Measurements from ENCODE around the gene MYH9. TPM values are rescaled to one million over a fixed set of nuclear protein-coding genes. Genes with fewer than 3 reads are reported as not detected.
"Not testable (repeated sequence)": the region's sequence is repeated elsewhere in the genome, so short reads cannot be mapped to it uniquely, and the experiment has no call there.

The MYH9 gene
- total RNA-seq, 1 donor from 2014 or later, result 242 TPM

DNA sequence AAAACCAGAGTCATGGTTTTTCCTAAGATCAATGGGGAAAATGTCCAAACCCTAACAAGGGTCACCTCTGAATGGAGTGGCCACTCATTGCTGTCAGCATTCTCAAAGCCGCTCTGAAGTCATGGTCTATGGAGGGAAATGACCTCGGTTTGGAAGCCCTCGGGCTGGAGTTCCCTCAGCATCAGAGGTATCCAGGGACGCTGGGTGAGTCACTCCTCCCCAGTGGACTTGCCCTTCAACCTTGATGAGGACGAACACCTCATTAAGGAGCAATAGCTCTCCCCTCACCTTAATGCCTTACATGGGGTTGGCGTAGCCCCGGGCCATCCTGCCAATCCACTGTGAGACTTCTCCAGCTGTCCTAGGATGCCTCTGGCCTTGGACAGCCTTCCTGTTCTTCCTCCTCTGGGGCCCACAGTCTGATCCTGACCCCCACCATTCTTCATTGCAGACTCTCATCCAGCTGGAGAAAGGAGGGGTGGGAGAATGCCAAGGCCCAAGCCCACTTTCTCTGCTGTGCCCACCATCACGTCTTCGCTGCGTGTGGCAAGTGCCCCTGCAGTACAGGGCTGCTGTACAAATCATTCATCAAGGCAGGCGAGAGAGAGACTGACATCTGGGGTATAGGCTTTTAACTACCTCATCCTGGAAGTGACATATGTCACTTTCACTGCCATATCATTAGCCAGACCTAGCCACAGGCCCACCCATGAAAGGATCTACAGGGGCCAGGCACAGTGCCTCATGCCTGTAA is 25.4 kb upstream of the MYH9 start:
- DNase-seq, result no peak

DNA sequence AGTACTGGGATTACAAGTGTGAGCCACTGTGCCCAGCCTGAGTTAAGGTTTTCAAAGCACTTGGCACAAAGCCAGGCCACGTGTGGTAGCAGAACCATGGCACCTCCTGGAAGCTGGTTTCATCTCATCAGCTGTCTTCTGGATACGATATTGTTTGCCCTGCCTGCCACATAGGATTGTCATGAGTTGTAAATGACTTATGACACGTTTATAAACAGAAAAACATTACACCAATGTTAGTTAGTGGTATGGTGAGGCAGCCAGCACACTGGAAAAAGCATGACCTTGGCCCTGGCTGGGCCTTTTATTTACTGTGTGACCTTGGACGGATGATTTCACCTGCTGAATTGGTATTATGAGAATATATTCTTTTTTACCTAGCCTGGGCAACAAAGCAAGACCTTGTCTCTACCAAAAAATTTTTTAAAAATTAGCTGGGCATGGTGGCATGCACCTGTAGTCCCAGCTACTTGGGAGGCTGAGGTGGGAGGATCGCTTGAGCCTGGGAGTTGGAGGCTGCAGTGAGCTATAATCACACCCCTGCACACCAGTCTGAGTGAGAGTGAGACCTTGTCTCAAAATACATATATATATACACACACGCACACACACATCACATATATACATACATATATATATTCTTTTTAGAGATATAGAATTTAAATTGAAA is 24.0 kb upstream of the MYH9 start:
- DNase-seq, result no peak

DNA sequence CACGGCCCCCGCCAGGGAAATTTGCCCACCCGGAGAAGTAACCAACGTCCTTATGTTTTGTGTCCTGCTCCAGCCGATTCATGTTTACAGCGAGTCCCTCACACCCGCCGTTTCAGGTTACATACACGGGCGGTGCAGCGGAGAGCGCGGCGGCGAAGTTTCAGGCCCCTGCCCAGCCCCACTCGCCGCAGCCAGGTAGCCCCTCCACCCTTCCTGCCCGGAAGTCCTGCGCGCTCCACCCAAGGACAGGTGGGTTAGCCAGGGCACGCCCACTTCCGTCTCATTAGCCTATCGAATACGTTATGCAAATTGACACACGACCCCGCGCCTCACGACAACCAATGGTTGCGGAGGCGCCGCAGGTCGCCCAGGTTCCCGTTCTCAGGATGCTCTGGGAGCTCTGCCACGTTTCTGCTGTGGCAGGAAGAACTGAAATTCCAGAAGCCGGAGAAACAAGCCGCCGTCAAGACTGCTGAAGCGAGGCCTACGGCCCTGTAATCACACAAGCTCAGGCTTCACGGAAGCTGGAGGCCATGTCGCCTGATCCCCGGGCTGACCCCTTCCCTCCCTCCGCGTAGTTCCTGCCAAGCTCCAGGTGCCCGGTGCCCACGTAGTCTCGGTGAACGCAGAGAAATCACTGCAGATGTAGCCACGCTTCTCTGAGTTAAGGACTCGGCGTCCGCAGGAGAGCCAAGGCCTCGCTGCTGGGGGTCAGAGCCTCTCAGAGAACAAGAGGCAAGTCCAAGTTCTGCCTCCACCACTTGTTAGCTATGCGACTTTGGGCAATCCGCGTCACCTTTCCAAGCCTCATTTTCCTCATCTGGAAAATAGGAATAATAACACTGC is 22.4 kb upstream of the MYH9 start:
- DNase-seq, result peak; percentile 95

DNA sequence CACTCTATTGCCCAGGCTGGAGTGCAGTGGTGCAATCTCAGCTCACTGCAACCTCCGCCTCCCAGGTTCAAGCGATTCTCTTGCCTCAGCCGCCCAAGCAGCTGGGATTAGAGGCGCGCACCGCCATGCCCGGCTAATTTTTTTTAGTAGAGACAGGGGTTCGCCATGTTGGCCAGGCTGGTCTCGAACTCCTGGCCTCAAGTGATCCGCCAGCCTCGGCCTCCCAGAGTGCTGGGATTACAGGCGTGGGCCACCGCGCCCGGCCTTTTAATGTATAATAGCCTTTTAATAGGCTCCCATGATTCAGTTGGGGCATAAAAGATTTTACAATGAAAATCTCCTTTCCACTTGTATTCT is 21.8 kb upstream of the MYH9 start:
- DNase-seq, result not testable (repeated sequence)

DNA sequence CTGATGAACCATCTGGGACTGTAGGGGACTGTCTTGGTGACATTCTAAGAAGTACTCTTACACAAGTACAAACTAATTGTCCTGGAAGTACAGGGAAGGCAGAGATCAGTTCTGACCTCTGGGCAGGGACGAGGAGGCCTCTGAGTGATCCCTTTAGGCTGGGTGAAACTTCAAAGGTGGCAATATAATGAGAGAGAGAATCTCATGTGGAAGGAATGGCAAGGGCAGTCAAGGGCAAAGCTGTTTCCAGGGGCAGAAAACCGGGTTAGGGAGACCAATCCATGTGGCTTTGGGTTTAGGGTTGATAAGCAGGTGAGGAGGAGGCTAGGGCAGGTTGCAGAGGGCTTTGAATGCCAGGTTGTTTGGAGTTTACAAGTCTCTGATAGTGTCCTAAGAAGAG is 21.3 kb upstream of the MYH9 start:
- DNase-seq, result no peak

DNA sequence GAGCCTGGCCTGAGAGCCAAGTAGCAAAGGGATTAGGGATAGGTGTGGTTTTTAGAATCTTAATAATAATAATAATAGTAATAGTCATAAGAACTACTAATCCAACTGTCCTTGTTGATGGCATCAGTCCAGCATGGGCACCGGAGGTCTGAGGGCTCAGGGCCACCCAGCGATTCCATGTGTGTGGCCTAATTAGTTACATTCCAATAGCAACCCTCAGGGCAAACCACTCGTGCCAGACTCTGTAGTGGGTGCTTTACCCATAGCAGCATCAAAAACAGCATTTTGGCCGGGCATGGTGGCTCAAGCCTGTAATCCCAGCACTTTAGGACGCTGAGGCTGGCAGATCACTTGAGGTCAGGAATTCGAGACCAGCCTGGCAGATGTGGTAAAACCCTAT is 19.0 kb upstream of the MYH9 start:
- DNase-seq, result no peak

DNA sequence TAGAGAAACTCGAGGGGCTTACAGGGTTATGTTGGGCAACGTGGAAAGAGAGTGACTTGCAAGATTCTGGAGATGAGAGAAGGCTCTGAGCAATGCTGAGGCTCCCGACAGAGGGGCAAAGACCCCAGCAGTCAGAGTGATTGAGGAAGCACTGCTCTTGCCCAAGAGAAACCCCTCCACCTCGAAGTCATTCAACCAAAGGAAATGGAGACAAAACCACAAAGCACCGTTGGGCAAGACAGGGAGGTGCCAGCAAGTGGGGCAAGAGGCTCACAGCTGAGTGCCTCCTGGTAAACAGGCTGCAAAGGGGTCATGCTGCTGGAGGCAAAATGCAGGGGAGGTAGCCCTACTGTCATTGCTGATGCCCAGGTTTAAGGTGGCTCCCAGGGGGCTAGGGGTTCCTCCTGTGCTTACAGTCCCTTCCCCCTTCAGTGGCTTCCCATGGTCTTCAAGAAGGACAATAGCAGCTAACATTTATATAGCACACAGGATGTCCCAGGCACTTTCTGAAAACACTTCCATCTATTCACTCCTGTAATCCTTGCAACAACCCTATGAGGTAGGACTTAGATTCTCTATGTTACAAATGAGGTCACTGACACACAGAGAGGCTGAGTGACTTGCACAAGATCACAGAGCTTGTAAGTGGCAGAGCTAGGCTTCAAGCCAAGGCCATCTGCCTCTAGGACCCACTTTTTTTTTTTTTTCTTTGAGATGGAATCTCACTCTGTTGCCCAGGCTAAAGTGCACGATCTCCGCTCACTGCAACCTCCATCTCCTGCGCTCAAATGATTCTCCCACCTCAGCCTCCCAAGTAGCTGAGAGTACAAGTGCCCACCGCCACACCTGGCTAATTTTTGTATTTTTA is 18.1 kb upstream of the MYH9 start:
- DNase-seq, result no peak

DNA sequence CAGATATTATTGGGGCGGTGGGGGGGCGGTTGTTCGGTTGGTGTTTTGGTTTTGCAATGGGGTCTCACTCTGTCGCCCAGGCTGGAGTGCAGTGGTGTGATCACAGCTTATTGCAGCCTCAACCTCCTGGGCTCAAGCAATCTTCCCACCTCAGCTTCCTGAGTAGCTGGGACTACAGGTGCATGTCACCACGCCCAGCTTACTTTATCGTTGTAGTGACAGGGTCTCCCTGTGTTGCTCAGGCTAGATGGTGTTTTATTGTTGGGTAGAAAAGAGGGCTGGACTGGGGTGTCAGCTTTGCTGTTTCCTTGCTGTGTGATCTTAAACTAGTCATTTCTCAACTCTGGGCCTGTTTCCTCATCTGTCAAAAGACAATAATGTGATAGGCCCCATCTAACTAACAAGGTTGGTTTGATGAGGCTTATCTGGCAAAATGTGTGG is 17.5 kb upstream of the MYH9 start:
- no peak for DNase-seq

DNA sequence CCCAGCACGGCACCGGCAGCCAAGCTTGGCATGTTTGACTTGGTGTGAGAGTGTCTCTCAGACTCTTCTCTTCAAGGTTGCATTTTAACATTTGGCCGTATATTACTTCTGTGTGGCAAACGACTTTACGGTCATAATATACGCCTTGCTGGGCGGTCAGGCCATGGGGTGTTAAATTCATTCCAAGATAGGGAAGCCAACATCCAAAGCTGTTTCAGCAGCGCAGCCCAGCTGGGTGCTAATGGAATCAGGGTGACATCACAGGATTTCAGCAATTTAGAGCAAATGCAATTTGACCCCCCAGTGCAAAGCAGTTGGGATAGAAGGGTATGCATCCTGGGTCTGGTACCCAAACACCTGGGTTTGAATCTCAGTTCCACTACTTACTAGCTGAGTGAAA is 16.7 kb upstream of the MYH9 start:
- DNase-seq, result no peak

DNA sequence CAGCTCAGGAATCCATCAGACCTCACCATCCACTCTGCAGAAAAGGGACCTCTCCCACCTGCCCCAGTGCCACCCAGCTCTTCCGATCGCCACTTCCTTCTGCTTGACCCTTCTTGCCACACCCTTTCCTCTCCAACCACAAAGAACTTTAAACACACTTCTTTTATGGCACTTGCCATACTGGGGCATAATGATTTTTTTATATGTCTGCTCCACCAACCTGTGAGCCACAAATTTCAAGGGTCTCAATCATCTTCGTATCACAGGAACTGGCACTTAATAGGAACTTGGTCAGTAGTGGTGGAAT is 11.7 kb upstream of the MYH9 start:
- no peak for DNase-seq

DNA sequence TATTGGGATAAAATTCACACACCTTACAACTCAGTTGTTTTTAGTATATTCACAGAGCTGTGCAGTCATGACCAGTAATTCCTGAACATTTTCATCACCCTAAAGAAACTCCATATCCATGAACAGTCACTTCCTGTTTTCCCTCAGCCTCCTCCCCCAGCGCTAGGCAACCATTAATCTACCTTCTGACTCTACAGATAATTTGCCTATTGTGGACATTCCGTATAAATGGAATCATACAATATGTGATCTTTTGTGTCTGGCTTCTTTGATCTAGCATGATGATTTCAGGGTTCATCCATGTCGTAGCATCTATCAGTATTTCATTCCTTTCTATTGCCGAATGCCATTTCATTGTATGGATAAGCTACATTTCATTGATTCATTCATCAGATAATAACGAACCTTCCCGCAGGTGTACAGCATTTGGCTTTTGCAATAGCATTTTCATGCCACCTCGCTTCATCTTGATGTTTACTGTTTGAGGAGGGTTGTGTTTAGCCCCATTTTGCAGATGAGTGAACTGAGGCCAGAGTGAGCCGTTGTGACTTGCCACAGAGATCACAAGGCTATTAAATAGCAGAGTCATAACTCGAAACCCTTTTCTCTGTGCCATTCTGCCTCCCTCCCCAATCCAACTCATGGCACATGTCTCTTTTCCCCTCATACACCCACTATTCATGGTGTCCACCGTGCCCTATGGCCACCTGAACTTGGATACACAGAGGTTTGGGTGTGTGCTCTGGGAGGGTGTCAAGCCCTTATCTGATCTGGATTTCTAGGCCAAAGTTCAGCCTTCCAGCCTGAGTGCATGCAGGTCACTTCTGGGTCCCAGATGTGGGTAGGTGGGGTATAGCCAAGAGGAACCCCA is 11.1 kb upstream of the MYH9 start:
- DNase-seq, result no peak

DNA sequence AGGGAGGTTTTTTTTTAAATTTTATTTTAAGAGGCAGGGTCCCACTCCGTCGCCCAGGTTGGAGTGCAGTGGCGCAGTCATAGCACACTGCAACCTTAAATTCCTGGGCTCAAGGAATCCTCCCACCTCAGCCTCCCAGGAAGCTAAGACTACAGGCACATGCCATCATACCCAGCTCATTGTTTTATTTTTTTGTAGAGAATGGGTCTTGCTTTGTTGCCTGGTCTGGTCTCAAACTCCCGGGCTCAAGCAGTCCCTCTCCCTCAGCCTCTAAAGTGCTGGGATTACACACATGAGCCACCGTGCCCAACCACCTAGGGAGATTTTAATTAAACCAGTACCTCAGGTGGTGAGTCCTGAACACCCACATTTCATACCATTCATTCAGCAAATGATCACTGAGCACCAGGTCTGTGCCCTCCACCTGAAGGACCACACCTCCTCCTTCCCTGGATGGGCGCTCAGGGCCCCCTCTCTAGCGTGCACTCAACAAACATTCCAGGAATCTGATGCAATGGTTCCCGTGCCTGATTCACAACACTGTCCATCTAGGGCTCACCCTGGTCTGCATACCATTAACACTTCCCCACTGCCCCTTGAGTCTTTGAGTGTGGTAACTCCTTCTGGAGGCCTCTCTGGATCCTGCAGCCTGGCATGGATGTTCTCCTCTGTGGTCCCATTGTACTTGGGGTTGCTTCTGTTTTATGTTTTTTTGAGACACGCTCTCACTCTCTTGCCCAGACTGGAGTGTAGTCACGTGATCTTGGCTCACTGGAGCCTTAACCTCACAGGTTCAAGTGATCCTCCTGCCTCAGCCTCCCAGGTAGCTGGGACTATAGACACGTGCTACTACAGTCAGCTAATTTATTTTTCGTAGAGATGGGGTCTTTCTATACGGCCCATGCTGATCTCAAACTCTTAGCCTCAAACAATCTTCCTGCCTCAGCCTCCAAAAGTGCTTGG is 9.6 kb upstream of the MYH9 start:
- DNase-seq, result no peak

DNA sequence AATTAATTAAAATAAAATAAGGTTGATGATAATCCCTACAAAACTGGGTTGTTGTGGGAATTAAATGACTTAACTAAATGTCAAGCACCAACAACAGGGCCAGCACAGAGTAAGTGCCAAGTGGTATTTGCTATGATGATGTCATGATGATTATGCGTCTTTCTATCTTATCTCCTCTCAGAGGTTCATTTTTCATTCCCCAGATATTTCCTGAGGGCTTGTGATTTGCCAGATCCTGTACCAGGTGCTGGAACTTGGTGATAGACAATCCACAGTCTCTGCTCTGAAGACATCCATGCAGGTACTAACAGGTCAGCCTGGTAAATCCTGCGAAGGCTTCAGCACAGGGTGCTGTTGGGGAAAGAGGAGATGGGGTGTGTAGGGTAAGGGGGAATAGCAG is 8.1 kb upstream of the MYH9 start:
- peak; percentile 44 for DNase-seq

DNA sequence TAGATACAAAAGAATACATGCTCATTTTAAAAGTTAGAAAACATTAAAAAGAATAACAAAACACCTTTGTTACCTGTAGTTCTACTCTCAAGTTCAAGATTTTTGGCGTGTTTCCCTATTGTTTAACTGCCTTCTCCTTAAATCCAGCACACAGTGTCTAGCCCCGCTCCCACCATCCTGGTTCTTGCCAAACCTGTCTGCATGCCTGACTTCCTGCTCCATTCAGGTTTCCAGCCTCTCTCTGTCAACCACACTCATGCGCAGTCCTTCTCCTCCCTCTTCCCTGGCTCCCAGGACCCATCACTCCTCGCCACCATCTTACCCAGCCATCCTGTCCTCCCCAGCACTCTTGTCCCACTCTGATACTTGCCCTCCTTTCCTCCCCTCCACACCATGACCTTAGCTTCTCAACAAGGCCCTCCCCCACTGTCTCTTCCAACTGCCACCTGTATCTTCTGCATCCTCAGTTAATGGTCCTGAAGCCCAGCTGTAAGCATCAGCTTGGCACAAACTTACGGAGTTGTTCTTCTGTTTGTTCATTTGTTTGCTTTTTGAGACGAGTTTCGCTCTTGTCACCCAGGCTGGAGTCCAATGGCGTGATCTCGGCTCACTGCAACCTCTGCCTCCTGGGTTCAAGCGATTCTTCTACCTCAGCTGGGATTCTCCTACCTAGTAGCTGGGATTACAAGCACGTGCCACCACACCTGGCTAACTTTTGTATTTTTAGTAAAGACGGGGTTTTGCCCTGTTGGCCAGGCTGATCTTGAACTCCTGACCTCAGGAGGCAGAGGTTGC is 7.5 kb upstream of the MYH9 start:
- DNase-seq, result peak; percentile 46

DNA sequence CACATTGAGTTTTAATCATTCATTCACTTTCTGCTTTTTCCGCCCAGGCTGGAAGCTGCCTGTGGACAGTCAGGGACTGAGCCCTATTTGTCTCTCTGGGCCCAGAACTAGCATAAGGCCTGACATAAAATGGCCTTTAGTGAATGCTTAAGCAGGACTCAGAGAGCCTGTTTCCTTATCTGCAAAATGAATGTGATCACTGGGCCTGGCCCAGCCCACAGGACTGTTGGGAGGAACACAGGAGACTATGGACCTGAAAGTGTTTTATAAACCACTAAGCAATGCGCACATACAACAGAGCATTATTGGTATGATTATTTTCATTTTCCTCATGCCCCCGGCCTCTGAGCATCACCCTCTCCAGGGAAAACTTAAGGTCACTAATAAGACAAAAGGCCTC is 3.9 kb upstream of the MYH9 start:
- DNase-seq, result no peak

DNA sequence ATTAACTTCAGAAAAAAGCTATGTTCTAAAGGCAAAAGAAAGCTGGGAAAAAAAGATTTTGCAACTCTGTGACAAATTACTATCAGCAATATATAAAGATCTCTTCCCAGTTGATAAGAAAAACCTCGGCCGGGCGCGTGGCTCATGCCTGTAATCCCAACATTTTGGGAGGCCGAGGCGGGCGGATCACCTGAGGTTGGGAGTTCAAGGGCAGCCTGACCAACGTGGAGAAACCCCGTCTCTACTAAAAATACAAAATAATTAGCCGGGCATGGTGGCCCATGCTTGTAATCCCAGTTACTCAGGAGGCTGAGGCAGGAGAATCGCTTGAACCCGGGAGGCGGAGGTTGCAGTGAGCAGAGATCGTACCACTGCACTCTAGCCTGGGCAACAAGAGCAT is 1.4 kb upstream of the MYH9 start:
- not testable (repeated sequence) for DNase-seq

DNA sequence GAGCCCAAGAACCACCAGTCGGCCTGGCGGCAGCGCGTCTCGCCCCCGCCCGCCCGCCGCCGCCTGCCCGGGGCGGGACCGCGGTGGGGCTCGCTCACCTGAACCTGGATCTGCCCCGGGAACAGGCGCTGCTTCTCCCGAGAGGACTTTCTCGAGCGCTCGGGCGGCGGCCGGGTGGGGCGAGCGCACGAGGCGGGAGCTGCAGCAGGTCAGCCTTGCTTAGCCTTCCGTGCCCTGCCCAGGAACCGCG is 133 bp downstream of the MYH9 start:
- DNase-seq, result no peak

DNA sequence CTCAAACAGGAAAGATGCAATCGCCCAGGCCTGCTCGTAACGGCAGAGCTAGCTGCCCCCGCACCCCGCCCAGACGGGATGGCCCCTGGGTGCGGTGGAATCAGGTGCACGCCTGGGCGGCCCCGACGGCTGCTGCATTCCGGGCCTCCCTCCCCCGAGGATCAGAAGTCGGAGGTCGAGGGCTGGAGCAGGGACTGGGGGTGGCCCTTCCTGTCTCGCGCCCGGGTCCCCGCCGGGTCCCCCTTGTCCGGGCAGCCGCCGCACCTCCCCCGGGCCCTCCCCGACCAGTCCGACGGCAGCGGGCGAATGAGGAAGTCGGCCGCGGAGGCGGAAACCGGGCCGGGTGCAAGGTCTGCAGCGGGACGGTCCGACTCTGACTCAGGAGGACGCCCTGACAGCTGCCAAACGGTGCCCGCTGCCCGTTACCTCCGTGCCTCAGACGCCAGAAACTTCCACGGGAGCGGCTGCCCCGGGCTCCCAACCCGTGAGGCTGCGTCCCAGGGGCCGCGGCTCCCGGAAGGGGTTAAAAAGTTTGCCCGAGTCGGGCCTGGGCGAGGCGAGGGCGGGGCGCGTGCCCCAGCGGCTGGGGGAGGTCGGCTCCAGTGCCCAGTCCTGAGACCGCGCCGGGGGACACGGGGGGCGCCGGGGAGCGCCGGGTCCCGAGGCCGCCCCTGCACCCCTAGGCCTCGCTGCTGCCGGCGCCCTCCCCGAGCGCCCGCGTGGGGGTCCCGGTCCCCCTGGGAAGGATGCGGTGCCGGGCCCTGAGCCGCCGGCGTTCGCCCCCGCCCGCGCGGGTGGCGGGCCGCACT is 663 bp downstream of the MYH9 start:
- DNase-seq, result peak; percentile 48
